K562 (cell line): ENCODE results near the gene DCPS. TPM values are rescaled to one million over a fixed set of nuclear protein-coding genes. Genes with fewer than 3 reads are reported as not detected.
A peak's percentile ranks its signal among the peaks of the same experiment; 100 is the strongest.

ENCODE experiments used
- BDP1 ChIP-seq: IDR thresholded peaks from 3 replicates; pipeline ENCODE4 v1.6.1; 2011; ENCODE audit not compliant: insufficient read length, insufficient read depth
- CBX2 ChIP-seq: fragments of 200-600 bp; sonication (generic); IDR thresholded peaks from one replicate; pipeline ENCODE4 v1.6.1; 2012; ENCODE audit warnings: mild to moderate bottlenecking, low read length, inconsistent platforms; ENCODE audit not compliant: insufficient read depth, poor library complexity, severe bottlenecking
- FOS ChIP-seq: IDR thresholded peaks from 3 replicates; pipeline ENCODE4 v1.6.1; 2011; ENCODE audit not compliant: insufficient read length; ENCODE audit errors: extremely low read depth
- HNRNPLL ChIP-seq: fragments of 200-400 bp; formaldehyde crosslinking; IDR thresholded peaks from 2 replicates; pipeline ENCODE4 v1.6.1; 2017; ENCODE audit warnings: low read length, low read depth, mild to moderate bottlenecking; ENCODE audit not compliant: poor library complexity, severe bottlenecking
- KLF6 ChIP-seq: fragments of 250-450 bp; sonication (Bioruptor Pico); IDR thresholded peaks from 2 replicates; pipeline ENCODE4 v1.4.0; 2020; ENCODE audit warnings: mild to moderate bottlenecking, moderate library complexity, borderline replicate concordance
- MBD2 ChIP-seq: sonication (generic); IDR thresholded peaks from 2 replicates; pipeline ENCODE4 v1.6.1; 2016; ENCODE audit warnings: low read depth, borderline replicate concordance
- MEF2A ChIP-seq: IDR thresholded peaks from 2 replicates; pipeline ENCODE4 v1.6.1; 2011; ENCODE audit warnings: low read depth, mild to moderate bottlenecking, low read length, moderate library complexity; ENCODE audit not compliant: control insufficient read depth
- NR1H2 ChIP-seq: sonication (generic); formaldehyde crosslinking; IDR thresholded peaks from 2 replicates; pipeline ENCODE4 v1.4.0; 2020; ENCODE audit warnings: mild to moderate bottlenecking, missing genetic modification reagents
- PTBP1 ChIP-seq: fragments of 200-400 bp; formaldehyde crosslinking; IDR thresholded peaks from 2 replicates; pipeline ENCODE4 v1.6.1; 2017; ENCODE audit warnings: low read depth, low read length
- PTRF ChIP-seq: fragments of 450-650 bp; IDR thresholded peaks from 2 replicates; pipeline ENCODE4 v1.6.1; 2016; ENCODE audit warnings: mild to moderate bottlenecking, missing genetic modification characterization, missing compliant biosample characterization
- RFX7 ChIP-seq: fragments of 250-450 bp; sonication (Bioruptor Pico); IDR thresholded peaks from 2 replicates; pipeline ENCODE4 v1.5.1; 2021; ENCODE audit warnings: mild to moderate bottlenecking
- SAFB2 ChIP-seq: fragments of 200-400 bp; formaldehyde crosslinking; IDR thresholded peaks from 2 replicates; pipeline ENCODE4 v1.6.1; 2018; ENCODE audit warnings: borderline replicate concordance, low read length, low read depth, moderate library complexity; ENCODE audit not compliant: severe bottlenecking
- TEAD1 ChIP-seq, 2 experiments: fragments of 450-650 bp in 1 of 2; sonication (generic) in 1 of 2; formaldehyde crosslinking; IDR thresholded peaks; 2 replicates each; pipeline versions ENCODE4 v1.4.0 to v1.8.0; 2020 to 2022; ENCODE audit warnings: mild to moderate bottlenecking in 2 of 2, missing genetic modification reagents in 1 of 2
- YY1 ChIP-seq, 3 experiments: IDR thresholded peaks; 2 replicates each; pipeline ENCODE4 v1.6.1; 2011; ENCODE audit warnings: low read length in 2 of 3, mild to moderate bottlenecking in 2 of 3, moderate library complexity in 2 of 3, borderline replicate concordance in 1 of 3, control low read depth in 1 of 3, low read depth in 1 of 3; ENCODE audit not compliant: insufficient read depth in 3 of 3, insufficient replicate concordance in 2 of 3, control insufficient read depth in 1 of 3, insufficient read length in 1 of 3; ENCODE audit errors: extremely low read depth in 1 of 3
- ZNF124 ChIP-seq: sonication (generic); formaldehyde crosslinking; IDR thresholded peaks from 2 replicates; pipeline ENCODE4 v1.8.1; 2022; ENCODE audit warnings: missing genetic modification reagents
- ZNF140 ChIP-seq: fragments of 250-450 bp; sonication (Bioruptor Pico); IDR thresholded peaks from 2 replicates; pipeline ENCODE4 v1.8.0; 2021; ENCODE audit warnings: moderate library complexity, mild to moderate bottlenecking, inconsistent platforms
- polyA plus RNA-seq, 8 experiments: library from polyadenylated mRNA; depleted of rRNA in 4 of 8; stranded (reverse) in 5 of 8; unstranded in 3 of 8; fragments of >200 nt; fragmentation: Nextera tagmentation in 2 of 8; fragmentation: Illumina TruSeq in 1 of 8; extraction: Ambion mirVana in 2 of 8; extraction: Trizol in 1 of 8; gene quantifications; 2 replicates each; pipeline versions ENCODE4 v1.2.1 to v1.2.3, GENCODE V29; 2011 to 2014; ENCODE audit warnings: inconsistent platforms in 1 of 8, missing spikeins in 1 of 8
- total RNA-seq, 7 experiments: library from RNA; depleted of rRNA in 6 of 7; stranded (reverse); fragments of >200 nt in 6 of 7; fragmentation: Illumina TruSeq in 2 of 7; extraction: Trizol in 2 of 7; gene quantifications; 2 replicates each; pipeline versions ENCODE4 v1.2.1 to v1.2.3, GENCODE V29; 2011 to 2021; ENCODE audit warnings: low replicate concordance in 1 of 7
- TF ChIP-seq, protein P1 (sequence below): fragments of 450-650 bp; formaldehyde crosslinking; IDR thresholded peaks from 2 replicates; pipeline ENCODE4 v1.4.0; 2022; ENCODE audit warnings: missing genetic modification characterization
- TF ChIP-seq, protein P2 (sequence below): sonication (generic); formaldehyde crosslinking; IDR thresholded peaks from 2 replicates; pipeline ENCODE4 v1.8.0; 2022; ENCODE audit warnings: mild to moderate bottlenecking, missing genetic modification reagents
- TF ChIP-seq, protein P3 (sequence below): fragments of 450-650 bp; IDR thresholded peaks from 2 replicates; pipeline ENCODE4 v1.7.0; 2016; ENCODE audit warnings: borderline replicate concordance
- TF ChIP-seq, protein P4 (sequence below): fragments of 250-450 bp; sonication (Bioruptor Pico); IDR thresholded peaks from 2 replicates; pipeline ENCODE4 v1.8.0; 2022; ENCODE audit warnings: moderate library complexity, mild to moderate bottlenecking, inconsistent platforms

The DCPS gene
- total and polyA plus RNA-seq, 9 of the 15 experiments (the other 6 are each of a cell fraction or from before 2014, with no cell fraction given), result 8.7 to 38.1 (median 17.9) TPM

DNA sequence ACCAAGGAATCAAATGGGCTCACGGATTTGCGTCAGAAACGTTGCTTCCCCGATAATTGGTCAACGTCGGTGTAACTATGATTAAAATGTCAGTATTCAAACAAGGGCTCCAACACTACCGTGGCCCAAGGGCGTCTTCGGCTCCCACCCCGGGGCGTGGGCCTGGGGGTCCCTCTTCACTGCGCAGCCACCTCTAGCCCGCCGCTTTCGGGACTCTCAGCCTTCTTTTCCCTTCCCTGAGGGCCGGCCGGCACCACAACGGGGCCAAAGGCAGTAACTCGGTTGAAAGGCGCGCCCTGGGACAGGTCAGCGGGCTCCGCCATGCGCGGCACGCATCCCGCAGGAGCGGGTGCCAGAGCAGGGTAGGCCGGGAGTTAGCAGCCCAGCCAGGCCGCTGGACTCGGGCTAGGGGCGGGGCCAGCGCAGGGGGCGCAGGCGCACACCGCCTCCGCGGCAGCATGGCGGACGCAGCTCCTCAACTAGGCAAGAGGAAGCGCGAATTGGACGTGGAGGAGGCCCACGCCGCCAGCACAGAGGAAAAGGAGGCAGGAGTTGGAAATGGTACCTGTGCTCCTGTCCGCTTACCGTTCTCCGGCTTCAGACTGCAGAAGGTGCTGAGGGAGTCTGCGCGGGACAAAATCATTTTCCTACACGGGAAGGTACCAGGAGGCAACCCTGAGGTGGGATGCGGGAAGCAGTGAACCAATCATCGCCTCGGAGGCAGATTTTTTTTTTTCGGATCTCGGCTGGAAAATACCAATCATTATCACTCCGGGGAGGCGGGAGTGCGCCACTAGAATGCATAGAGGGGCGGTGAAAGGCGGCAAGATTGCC, at the start of gene DCPS (continued):
- TF ChIP-seq, protein P1, sequence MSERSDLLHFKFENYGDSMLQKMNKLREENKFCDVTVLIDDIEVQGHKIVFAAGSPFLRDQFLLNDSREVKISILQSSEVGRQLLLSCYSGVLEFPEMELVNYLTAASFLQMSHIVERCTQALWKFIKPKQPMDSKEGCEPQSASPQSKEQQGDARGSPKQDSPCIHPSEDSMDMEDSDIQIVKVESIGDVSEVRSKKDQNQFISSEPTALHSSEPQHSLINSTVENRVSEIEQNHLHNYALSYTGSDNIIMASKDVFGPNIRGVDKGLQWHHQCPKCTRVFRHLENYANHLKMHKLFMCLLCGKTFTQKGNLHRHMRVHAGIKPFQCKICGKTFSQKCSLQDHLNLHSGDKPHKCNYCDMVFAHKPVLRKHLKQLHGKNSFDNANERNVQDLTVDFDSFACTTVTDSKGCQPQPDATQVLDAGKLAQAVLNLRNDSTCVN (CRISPR knock-in tag), result no peak
- TF ChIP-seq PTBP1 (no peak), TEAD1 (CRISPR knock-in tag; IDR thresholded peaks at IDR 0.05) (peak in 1 of 2 experiments; percentile 68; a peak in 1 of 4 replicates), BDP1 (no peak), MBD2 (peak; percentile 76; the same call in 1 of the 2 replicates), ZNF140 (no peak), FOS (no peak), MEF2A (no peak), HNRNPLL (peak; percentile 77), SAFB2 (no peak), PTRF (tag) (no peak), CBX2 (no peak), KLF6 (no peak), YY1 (IDR thresholded peaks at IDR 0.05; ENCODE audit: borderline replicate concordance in 1 of 3, control insufficient read depth in 1 of 3, extremely low read depth in 1 of 3, insufficient read depth in 3 of 3, insufficient read length in 1 of 3, insufficient replicate concordance in 2 of 3, low read depth in 1 of 3, low read length in 2 of 3) (peak; percentile 67 to 94 (median 90)), ZNF124 (CRISPR knock-in tag) (no peak), RFX7 (CRISPR knock-in tag) (peak; percentile 27; the same call in 1 of the 2 replicates), NR1H2 (CRISPR knock-in tag) (no peak)
- TF ChIP-seq, protein P2, sequence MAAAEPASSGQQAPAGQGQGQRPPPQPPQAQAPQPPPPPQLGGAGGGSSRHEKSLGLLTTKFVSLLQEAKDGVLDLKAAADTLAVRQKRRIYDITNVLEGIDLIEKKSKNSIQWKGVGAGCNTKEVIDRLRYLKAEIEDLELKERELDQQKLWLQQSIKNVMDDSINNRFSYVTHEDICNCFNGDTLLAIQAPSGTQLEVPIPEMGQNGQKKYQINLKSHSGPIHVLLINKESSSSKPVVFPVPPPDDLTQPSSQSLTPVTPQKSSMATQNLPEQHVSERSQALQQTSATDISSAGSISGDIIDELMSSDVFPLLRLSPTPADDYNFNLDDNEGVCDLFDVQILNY (CRISPR knock-in tag), result no peak
- TF ChIP-seq, protein P3, sequence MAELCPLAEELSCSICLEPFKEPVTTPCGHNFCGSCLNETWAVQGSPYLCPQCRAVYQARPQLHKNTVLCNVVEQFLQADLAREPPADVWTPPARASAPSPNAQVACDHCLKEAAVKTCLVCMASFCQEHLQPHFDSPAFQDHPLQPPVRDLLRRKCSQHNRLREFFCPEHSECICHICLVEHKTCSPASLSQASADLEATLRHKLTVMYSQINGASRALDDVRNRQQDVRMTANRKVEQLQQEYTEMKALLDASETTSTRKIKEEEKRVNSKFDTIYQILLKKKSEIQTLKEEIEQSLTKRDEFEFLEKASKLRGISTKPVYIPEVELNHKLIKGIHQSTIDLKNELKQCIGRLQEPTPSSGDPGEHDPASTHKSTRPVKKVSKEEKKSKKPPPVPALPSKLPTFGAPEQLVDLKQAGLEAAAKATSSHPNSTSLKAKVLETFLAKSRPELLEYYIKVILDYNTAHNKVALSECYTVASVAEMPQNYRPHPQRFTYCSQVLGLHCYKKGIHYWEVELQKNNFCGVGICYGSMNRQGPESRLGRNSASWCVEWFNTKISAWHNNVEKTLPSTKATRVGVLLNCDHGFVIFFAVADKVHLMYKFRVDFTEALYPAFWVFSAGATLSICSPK, result no peak
- TF ChIP-seq, protein P4, sequence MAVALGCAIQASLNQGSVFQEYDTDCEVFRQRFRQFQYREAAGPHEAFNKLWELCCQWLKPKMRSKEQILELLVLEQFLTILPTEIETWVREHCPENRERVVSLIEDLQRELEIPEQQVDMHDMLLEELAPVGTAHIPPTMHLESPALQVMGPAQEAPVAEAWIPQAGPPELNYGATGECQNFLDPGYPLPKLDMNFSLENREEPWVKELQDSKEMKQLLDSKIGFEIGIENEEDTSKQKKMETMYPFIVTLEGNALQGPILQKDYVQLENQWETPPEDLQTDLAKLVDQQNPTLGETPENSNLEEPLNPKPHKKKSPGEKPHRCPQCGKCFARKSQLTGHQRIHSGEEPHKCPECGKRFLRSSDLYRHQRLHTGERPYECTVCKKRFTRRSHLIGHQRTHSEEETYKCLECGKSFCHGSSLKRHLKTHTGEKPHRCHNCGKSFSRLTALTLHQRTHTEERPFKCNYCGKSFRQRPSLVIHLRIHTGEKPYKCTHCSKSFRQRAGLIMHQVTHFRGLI (CRISPR knock-in tag), result no peak
